Right atrium auricular region (tissue), 2 donors: ENCODE data around the gene MAPKBP1. TPM values are rescaled to one million over a fixed set of nuclear protein-coding genes. Genes with fewer than 3 reads are reported as not detected.

Source experiments
- DNase-seq: peaks from one replicate; pipeline ENCODE4 v3.0.0-alpha.2; 2019; ENCODE audit warnings: low spot score
- H3K27ac ChIP-seq, 2 donors: fragments of 200-600 bp; sonication (generic); 1 replicate in 1 of 2; 2 replicates in 1 of 2; pipeline ENCODE4 v1.5.1; 2016 to 2019
- H3K27me3 ChIP-seq, 2 donors: fragments of 200-600 bp; sonication (generic); one replicate each; pipeline versions ENCODE4 v1.5.1 to v1.6.0; 2017 to 2019
- H3K36me3 ChIP-seq: fragments of 200-600 bp; sonication (generic); one replicate; pipeline ENCODE4 v1.5.1; 2016
- H3K4me1 ChIP-seq, 2 donors: fragments of 200-600 bp; sonication (generic); one replicate each; pipeline versions ENCODE4 v1.5.1 to v1.6.0; 2017 to 2019
- H3K4me3 ChIP-seq, 2 donors: fragments of 200-600 bp; sonication (generic); 1 replicate in 1 of 2; 2 replicates in 1 of 2; pipeline ENCODE4 v1.5.1; 2017 to 2019; ENCODE audit warnings: mild to moderate bottlenecking in 1 of 2, moderate library complexity in 1 of 2
- H3K9me3 ChIP-seq, 2 donors: fragments of 200-600 bp; sonication (generic); one replicate each; pipeline ENCODE4 v1.5.1; 2019
- CTCF ChIP-seq, 2 donors: fragments of 200-600 bp; sonication (generic); IDR thresholded peaks; one replicate each; pipeline ENCODE4 v1.5.1; 2019; ENCODE audit warnings: antibody characterized with exemption in 2 of 2
- total RNA-seq, 2 donors: library from RNA; depleted of rRNA; stranded (reverse); fragments of >200 nt; gene quantifications; one replicate each; pipeline ENCODE4 v1.1.0, GENCODE V29; 2016

MAPKBP1 gene
- total RNA-seq, 2 donors from 2014 or later = 10.5 TPM

- TF ChIP-seq CTCF (IDR thresholded peaks at IDR 0.05) = no peak
- Histone ChIP-seq H3K4me1 (no peaks in the 10 kb centered on the region), H3K27me3 (no peaks in the 10 kb centered on the region)
Measured at GRCh38 chr15:41851167-41851523, 76.9 kb downstream of the MAPKBP1 start.

GRCh38 chr15:41851755-41852370 is 77.6 kb downstream of the MAPKBP1 start:
- TF ChIP-seq CTCF (IDR thresholded peaks at IDR 0.05) = no peak
- no peak for DNase-seq
- Histone ChIP-seq H3K27ac (no peak overlapping the region), H3K4me1 (no peaks in the 10 kb centered on the region), H3K9me3 (no peaks in the 10 kb centered on the region), H3K27me3 (no peaks in the 10 kb centered on the region), H3K36me3 (peaks cover 15% of the 10 kb centered on the region), H3K4me3 (no peak overlapping the region)

More at GRCh38 chr15:41851167-41851523, 76.9 kb downstream of the MAPKBP1 start:
- peaks cover 22% of the 10 kb centered on the region for H3K36me3 ChIP-seq
- H3K4me3 ChIP-seq = no peak overlapping the region
- no peak for DNase-seq
- no peak overlapping the region for H3K27ac ChIP-seq
- no peaks in the 10 kb centered on the region for H3K9me3 ChIP-seq

- DNase-seq = no peak
- no peaks in the 10 kb centered on the region for H3K27me3 ChIP-seq
- H3K36me3 ChIP-seq = peaks cover 6% of the 10 kb centered on the region
- no peak overlapping the region for H3K4me3 ChIP-seq
- no peaks in the 10 kb centered on the region for H3K9me3 ChIP-seq
- no peak for TF ChIP-seq CTCF (IDR thresholded peaks at IDR 0.05)
- no peak overlapping the region for H3K27ac ChIP-seq
- no peaks in the 10 kb centered on the region for H3K4me1 ChIP-seq
Measured at GRCh38 chr15:41852736-41853590, 78.7 kb downstream of the MAPKBP1 start.

- no peak for DNase-seq
- Histone ChIP-seq H3K27me3 (no peaks in the 10 kb centered on the region), H3K4me3 (no peak overlapping the region), H3K27ac (no peak overlapping the region), H3K36me3 (no peaks in the 10 kb centered on the region), H3K4me1 (no peaks in the 10 kb centered on the region), H3K9me3 (no peaks in the 10 kb centered on the region)
- no peak for TF ChIP-seq CTCF (IDR thresholded peaks at IDR 0.05)
Measured at GRCh38 chr15:41853831-41854230, 79.5 kb downstream of the MAPKBP1 start.

- no peak for TF ChIP-seq CTCF (IDR thresholded peaks at IDR 0.05)
- DNase-seq = no peak
- H3K27me3 ChIP-seq = no peaks in the 10 kb centered on the region
- H3K4me3 ChIP-seq = no peak overlapping the region
- H3K9me3 ChIP-seq = no peaks in the 10 kb centered on the region
- no peaks in the 10 kb centered on the region for H3K4me1 ChIP-seq
- H3K36me3 ChIP-seq = no peaks in the 10 kb centered on the region
- H3K27ac ChIP-seq = no peak overlapping the region
Measured at GRCh38 chr15:41854443-41854842, 80.2 kb downstream of the MAPKBP1 start.
